Measurements from ENCODE around the gene TLE7. TPM values are rescaled to one million over a fixed set of nuclear protein-coding genes. Genes with fewer than 3 reads are reported as not detected.
A peak's percentile ranks its signal among the peaks of the same experiment; 100 is the strongest.

Gene TLE7
- total and polyA plus RNA-seq, 2 of the 8 experiments (the other 6 are each of a cell fraction or from before 2014, with no cell fraction given): 0.03 TPM; not detected in 1

- H4K20me1 ChIP-seq (replicated peaks in 1 of 2; ENCODE audit: control insufficient read depth in 1 of 2, insufficient read depth in 2 of 2, low read length in 2 of 2): peaks cover 0 to 3% of the 10 kb centered on the region in 2 experiments
- no peak overlapping the region for H3K27ac ChIP-seq (ENCODE audit: low read depth, low read length)
- H3K36me3 ChIP-seq (ENCODE audit: control insufficient read depth in 2 of 4, insufficient read depth in 4 of 4, low read length in 3 of 4): no peaks in the 10 kb centered on the region
- peak overlapping the region; percentile 38 for H2BK20ac ChIP-seq (ENCODE audit: low read length)
- peak overlapping the region; percentile 68 for H4K91ac ChIP-seq (replicated peaks; ENCODE audit: insufficient read length, low read length)
- TF ChIP-seq HDAC2 (IDR thresholded peaks at IDR 0.05; ENCODE audit: borderline replicate concordance in 1 of 2, low read depth in 2 of 2, low read length in 2 of 2): 0 out of 4 replicates have a peak, but pooled peaks of 1 of the 2 experiments have one; percentile 69
- TF ChIP-seq, protein P1, sequence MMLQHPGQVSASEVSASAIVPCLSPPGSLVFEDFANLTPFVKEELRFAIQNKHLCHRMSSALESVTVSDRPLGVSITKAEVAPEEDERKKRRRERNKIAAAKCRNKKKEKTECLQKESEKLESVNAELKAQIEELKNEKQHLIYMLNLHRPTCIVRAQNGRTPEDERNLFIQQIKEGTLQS (IDR thresholded peaks at IDR 0.05; ENCODE audit: insufficient read depth, low read depth, low read length): no peak
- peak; percentile 92 for TF ChIP-seq KDM1A (IDR thresholded peaks at IDR 0.05; ENCODE audit: borderline replicate concordance, low read length)
- no peak overlapping the region for H3K56ac ChIP-seq (replicated peaks; ENCODE audit: insufficient read length, low read depth, low read length)
- peak overlapping the region in 1 of 2 experiments; percentile 25; a peak in 2 of 4 replicates for H3K4me2 ChIP-seq (ENCODE audit: insufficient read depth in 1 of 2, low read depth in 2 of 2, low read length in 2 of 2)
- H3K23ac ChIP-seq (ENCODE audit: insufficient read length): no peak overlapping the region
- no peak overlapping the region for H4K5ac ChIP-seq (ENCODE audit: insufficient read length, low read depth, low read length)
- no peaks in the 10 kb centered on the region for H3K9me3 ChIP-seq (ENCODE audit: insufficient read depth in 2 of 2, low read depth in 1 of 2, low read length in 1 of 2)
- H3K27me3 ChIP-seq (replicated peaks in 1 of 4; ENCODE audit: control insufficient read depth in 3 of 4, extremely low read depth in 1 of 4, insufficient read depth in 3 of 4, low read length in 3 of 4): 0 out of 7 replicates have a peak, but pooled peaks cover 0 to under 1% (median 0%) of the 10 kb centered on the region in 4 experiments
- H3K4ac ChIP-seq (replicated peaks; ENCODE audit: insufficient read length, low read depth, low read length): no peak overlapping the region
- WGBS, 2 experiments (ENCODE audit: extremely low coverage in 1 of 2, insufficient coverage in 1 of 2, insufficient read length in 1 of 2, insufficient replicate concordance in 2 of 2, low coverage in 1 of 2, low lambda C conversion rate in 2 of 2, missing lambda C conversion rate in 1 of 2): 87% methylated on average over 7 of the region's 7 CpGs; no CpG with 5 or more reads in 1 of the 2 experiments
- no peaks in the 10 kb centered on the region for H3K79me2 ChIP-seq (ENCODE audit: control insufficient read depth in 1 of 2, insufficient read depth in 2 of 2, low read length in 2 of 2)
- peak overlapping the region; percentile 48; the same call in 1 of the 2 replicates for H2BK15ac ChIP-seq (ENCODE audit: low read length)
- 0 out of 2 replicates have a peak overlapping the region, but pooled peaks have one; percentile 0 for H2BK5ac ChIP-seq (ENCODE audit: low read depth, low read length)
- DNase-seq (ENCODE audit: low read depth in 1 of 2, low spot score in 2 of 2) (no peak), FAIRE-seq (no peak)
- H3K4me1 ChIP-seq (replicated peaks in 1 of 4; ENCODE audit: control insufficient read depth in 3 of 4, insufficient read depth in 4 of 4, low read length in 3 of 4): peaks cover 16 to 27% (median 22%) of the 10 kb centered on the region in 4 experiments; a peak in 6 of 7 replicates
- peak overlapping the region; percentile 79; the same call in 1 of the 2 replicates for H3K18ac ChIP-seq (ENCODE audit: extremely low read depth, low read length)
- H2AFZ ChIP-seq (ENCODE audit: low read length): no peak overlapping the region
- no peak overlapping the region for H4K8ac ChIP-seq (ENCODE audit: extremely low read depth, insufficient read depth, low read length)
- no peak overlapping the region for H3K4me3 ChIP-seq (ENCODE audit: extremely low read depth in 1 of 4, insufficient read depth in 2 of 4, low read depth in 3 of 4, low read length in 4 of 4)
- peak overlapping the region; percentile 20; the same call in 1 of the 2 replicates for H2AK5ac ChIP-seq (ENCODE audit: low read depth, low read length)
- no peaks in the 10 kb centered on the region for H3K79me1 ChIP-seq (ENCODE audit: low read depth, low read length)
- ChIA-PET CTCF (ENCODE audit: partially characterized antibody) (interaction anchor here (0.6 to 2.6 kb wide), 6 partner anchors 9 to 101 kb away, joined by 3 to 11 read pairs (median 6); partner anchors contain the start of gene CALB2), POLR2A (ENCODE audit: partially characterized antibody) (interaction anchor here (0.6 to 1.3 kb wide), 2 partner anchors 22 to 236 kb away, joined by 3 read pairs; partner anchors contain the start of gene MARVELD3)
- peaks cover 3% of the 10 kb centered on the region; the same call in 1 of the 2 replicates for H3K23me2 ChIP-seq (ENCODE audit: low read depth, low read length)
- H3K14ac ChIP-seq (ENCODE audit: insufficient read length): no peak overlapping the region
- no peak overlapping the region; the same call in 1 of the 2 replicates for H2BK12ac ChIP-seq (ENCODE audit: low read depth, low read length)
- H3K9ac ChIP-seq (replicated peaks in 1 of 4; ENCODE audit: extremely low read depth in 1 of 4, low read depth in 3 of 4, low read length in 3 of 4): no peak overlapping the region
- peak overlapping the region; percentile 79 for H2BK120ac ChIP-seq (replicated peaks; ENCODE audit: low read depth, low read length)
Measured at GRCh38 chr16:71389330-71389729, 52.5 kb downstream of the TLE7 start.
